ENCODE measurements around the gene VGF.
"Not testable (repeated sequence)": the region's sequence is repeated elsewhere in the genome, so short reads cannot be mapped to it uniquely, and the experiment has no call there.

The VGF gene

DNA sequence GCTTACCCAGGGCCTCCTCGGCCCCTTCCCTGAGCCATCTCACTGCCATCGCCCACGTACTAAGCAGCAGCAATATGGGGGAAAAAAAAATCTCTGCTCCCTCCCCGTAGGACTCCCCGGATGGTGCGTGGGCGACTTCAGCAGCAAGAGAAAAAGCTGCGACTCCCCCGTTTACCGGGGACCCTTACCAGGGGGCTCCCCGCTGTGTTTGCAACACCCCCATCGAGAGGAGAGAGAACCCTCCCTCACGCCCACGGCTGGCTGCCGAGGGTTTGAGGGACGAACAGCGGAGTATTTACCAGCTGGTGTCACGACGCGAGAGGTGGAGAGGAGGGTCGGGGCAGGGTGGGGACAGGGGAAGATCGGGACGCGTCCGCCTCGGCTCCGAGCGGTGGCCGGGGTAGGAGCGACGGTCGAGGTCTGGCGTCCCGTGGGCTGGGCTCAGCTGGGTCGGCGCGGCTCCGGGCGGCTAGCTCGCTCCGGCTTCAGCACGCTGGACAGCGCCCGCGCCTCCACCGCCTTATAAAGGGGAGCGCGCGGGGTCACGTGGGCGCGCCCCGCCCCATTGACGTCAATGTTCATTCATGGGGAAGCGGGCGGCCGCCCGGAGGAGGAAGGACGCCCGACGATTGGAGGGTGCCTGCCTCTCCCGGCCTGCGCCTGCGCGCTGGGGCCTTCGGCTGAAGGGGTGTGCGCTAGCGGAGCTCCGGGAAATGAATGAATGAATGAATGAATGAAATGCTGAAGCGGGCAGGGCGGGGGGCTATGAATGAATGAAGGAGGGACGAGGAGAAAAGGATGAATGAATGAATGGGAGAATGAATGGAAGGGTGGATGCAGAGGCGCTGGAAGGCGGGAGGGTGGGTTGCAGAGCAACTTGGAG is at the start of gene VGF:
Gene VGF (minus strand): TSS at position 495 of the 883 bp plus-strand sequence. CDS start 726 bp downstream, outside the sequence.
- DNase-seq (ENCODE audit: low read depth), result peak; percentile 83

- DNase-seq (ENCODE audit: low read depth), result no peak
Measured at GRCh38 chr7:101212014-101212413, 46.6 kb upstream of the VGF start.

- DNase-seq (ENCODE audit: low read depth), result no peak
Measured at GRCh38 chr7:101211501-101211900, 46.1 kb upstream of the VGF start.

- no peak for DNase-seq (ENCODE audit: low read depth)
Measured at GRCh38 chr7:101210143-101210542, 44.8 kb upstream of the VGF start.

GRCh38 chr7:101208794-101209193 is 43.4 kb upstream of the VGF start:
- DNase-seq (ENCODE audit: low read depth), result no peak

GRCh38 chr7:101207459-101207858 is 42.1 kb upstream of the VGF start:
- no peak for DNase-seq (ENCODE audit: low read depth)

DNA sequence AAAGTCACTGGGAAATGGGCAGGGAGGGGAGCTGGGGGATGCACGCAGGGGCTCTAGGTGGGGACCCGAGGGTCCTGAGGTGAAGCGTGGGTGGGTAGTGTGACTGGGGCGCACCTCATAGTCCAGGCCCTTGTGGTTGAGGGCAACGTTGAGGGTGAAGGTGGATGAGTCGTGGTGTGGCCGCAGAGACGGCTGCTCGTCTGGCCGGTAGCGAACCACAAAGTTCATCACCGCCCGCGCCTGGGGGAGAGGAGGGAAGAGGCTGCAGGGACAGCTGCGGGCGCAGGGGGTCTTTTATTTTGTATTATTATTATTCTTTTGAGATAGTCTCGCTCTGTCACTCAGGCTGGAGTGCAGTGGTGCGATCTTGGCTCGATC is 41.3 kb upstream of the VGF start:
- no peak for DNase-seq (ENCODE audit: low read depth)

GRCh38 chr7:101205901-101206664 is 40.7 kb upstream of the VGF start:
- no peak for DNase-seq (ENCODE audit: low read depth)

DNA sequence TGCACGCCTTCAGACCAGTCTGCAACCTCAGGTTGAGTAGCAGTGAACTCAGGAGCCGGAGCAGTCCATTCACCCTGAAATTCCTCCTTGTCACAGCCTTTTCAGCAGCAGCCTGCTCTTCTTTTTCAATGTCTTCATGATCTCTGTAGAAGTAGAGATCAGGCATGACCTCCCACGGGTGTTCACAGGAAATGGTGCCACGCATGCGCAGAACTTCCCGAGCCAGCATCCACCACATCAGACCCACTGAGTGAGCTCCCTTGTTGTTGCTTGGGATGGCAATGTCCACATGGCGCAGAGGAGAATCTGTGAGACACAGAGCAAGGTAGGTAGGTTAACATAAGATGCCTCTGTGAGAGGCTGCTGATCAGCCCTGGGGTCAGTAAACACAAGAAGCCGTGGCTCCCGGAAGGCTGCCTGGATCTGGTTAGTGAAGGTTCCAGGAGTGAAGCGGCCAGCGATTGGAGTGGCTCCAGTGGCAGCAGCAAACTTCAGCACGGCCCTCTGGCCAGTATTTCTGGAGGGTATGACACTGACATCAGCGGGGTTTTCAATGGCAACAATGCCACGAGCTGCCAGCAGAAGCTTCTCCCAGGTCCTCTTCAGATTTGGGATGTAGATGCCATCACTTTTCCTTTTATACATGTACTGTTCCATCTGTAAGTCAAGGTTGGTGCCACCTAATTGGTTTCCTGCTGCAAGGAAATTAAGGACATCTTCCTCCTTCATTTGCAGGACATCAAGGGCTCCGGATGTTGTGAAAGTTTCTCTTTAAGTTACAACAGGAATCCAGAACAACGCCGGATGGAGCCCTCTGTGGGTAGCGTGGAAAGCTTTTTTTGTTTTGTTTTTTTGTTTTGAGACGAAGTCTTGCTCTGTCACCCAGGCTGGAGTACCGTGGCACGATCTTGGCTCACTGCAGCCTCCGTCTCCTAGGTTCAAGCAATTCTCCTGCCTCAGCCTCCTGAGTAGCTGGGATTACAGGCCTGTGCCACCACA is 38.7 kb upstream of the VGF start:
- not testable (repeated sequence) for DNase-seq (ENCODE audit: low read depth)

- no peak for DNase-seq (ENCODE audit: low read depth)
Measured at GRCh38 chr7:101202603-101202918, 37.2 kb upstream of the VGF start.

- no peak for DNase-seq (ENCODE audit: low read depth)
Measured at GRCh38 chr7:101201695-101202602, 36.6 kb upstream of the VGF start.

DNA sequence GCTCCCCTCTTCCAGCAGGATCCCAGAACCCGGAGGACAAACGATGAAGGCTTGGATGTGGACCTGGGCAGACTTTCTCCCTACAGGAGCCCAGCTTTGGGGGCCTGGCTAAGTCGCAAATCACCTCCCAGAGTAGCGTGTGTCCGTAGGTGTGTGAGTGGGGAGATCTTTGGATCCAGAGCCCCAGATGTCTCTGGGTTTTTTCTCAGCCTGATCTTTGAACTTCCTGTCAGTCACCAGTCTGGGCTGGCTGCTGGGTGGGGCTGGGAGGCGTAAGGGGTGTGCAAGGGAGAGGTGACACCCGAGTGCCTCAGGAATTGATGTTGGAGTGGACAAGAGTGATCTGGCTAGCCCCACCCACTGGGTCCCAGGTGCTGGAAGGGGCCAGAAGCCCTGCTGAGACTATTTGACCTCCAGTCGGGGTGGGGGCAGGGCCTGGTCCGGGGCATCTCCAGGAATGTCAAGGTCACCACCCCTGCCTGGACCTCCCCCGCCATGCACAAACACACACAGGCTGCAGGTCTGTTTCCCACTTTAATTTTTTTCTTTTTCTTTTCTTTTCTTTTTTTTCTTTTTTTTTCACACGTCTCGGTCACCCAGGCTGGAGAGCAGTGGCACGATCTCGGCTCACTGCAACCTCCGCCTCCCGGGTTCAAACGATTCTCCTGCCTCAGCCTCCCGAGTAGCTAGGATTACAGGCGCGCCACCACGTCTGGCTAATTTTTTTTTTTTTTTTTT is 35.7 kb upstream of the VGF start, which contains the start of gene MOGAT3:
Gene MOGAT3 (minus strand): TSS at position 175 of the 738 bp plus-strand sequence. CDS start 182 bp downstream, outside the sequence.
- no peak for DNase-seq (ENCODE audit: low read depth)

- no peak for DNase-seq (ENCODE audit: low read depth)
Measured at GRCh38 chr7:101200504-101200861, 35.1 kb upstream of the VGF start.

- DNase-seq (ENCODE audit: low read depth), result not testable (repeated sequence)
Measured at GRCh38 chr7:101199522-101199921, 34.2 kb upstream of the VGF start.

GRCh38 chr7:101198476-101198875 is 33.1 kb upstream of the VGF start:
- no peak for DNase-seq (ENCODE audit: low read depth)

DNA sequence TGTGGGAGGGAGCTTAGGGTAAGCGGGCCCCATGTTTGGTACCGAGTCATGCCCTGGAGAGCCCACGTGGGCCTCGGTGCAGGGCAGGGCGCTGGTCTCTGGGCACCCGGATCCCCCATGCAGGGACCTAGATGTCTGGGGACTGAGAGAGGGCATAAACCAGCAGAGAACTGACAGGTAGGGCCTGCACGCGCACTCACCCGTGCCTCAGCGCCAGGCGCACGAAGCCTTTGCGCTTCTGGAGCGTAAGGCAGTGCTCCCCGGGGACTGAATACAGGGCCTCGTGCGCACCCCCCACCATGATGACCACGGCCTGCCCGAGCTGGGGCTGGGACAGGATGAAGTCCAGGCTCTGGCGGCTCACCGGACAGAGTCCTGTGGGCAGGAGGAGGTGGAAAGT is 32.6 kb upstream of the VGF start:
- no peak for DNase-seq (ENCODE audit: low read depth)

GRCh38 chr7:101195884-101196283 is 30.5 kb upstream of the VGF start:
- DNase-seq (ENCODE audit: low read depth), result no peak

DNA sequence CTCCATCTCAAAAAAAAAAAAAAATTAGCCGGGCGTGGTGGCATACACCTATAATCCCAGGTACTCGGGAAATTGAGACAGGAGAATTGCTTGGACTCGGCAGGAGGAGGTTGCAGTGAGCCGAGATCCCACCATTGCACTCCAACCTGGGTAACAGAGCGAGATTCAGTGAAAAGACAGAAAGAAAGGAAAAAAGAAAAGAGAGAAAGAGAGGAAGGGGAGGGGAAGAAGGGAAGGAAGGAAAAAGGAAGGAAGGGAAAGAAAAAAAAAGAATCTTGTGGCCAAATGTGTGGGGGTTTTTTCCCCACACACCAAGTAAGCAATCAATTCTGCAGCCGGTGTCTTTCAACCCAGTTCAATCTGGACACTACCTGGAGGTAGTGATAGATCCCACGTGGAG is 23.7 kb upstream of the VGF start:
- DNase-seq (ENCODE audit: low read depth), result no peak

DNA sequence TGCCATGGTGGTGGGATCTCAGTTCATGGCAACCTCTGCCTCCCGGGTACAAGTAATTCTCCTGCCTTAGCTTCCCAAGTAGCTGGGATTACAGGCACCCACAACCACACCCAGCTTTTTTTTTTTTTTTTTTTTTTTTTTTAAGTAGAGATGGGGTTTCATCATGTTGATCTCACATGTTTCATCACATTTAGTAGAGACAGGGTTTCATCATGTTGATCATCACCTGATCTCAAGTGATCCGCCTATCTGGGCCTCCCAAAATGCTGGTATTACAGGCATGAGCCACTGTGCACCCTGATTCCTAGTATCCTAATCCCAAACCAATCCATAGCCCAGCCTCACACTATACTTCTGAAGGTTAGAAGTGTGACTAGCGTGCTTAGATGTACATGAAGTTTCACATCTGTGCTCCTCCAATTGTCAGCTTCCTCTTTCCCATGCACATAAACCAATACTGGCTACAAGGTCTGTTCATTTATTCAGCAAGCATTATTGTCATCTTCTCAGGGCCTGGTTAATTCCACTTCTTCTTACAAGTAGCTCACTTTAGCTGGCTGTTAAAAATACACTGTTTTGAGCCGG is 21.6 kb upstream of the VGF start:
- DNase-seq (ENCODE audit: low read depth), result no peak

DNA sequence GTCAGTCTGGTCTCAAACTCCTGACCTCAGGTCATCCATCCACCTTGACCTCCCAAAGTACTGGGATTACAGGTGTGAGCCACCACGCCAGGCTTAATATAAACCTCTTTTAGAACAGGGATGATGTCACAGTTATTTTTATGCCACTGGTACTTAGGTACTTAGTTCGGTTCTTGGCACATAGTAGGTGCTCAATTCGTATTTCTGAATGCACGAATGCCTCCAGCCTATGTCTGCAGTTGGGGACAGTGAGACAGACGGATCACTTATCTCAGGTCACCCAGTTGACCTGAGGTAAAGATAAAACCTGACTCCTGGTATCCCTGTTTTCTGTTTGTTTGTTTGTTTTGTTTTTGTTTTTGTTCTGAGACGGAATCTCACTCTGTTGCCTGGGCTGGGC is 20.8 kb upstream of the VGF start:
- no peak for DNase-seq (ENCODE audit: low read depth)

All from stimulated activated CD8-positive, alpha-beta memory T cell treated with anti-CD3 and anti-CD28 coated beads, Interleukin-12 subunit alpha, Interleukin-12 subunit beta, amount 100 ng/mL, for 1 hour (primary cell).